ENCODE measurements around the gene ABHD15.

ABHD15 gene

GRCh38 chr17:29593591-29594518, 27.0 kb upstream of the ABHD15 start:
- DNase-seq, result peak; percentile 55

- DNase-seq, result peak; percentile 74
Observed at GRCh38 chr17:29592850-29593551, 26.2 kb upstream of the ABHD15 start, which contains the start of gene ANKRD13B. TSS of gene ANKRD13B (plus strand) at chr17:29593132. CDS start at chr17:29593622, 490 bp downstream.

- DNase-seq, result peak; percentile 93
Observed at GRCh38 chr17:29591737-29592608, 25.1 kb upstream of the ABHD15 start.

- DNase-seq, result peak; percentile 70
Observed at GRCh38 chr17:29591146-29591736, 24.4 kb upstream of the ABHD15 start.

GRCh38 chr17:29590411-29591145, 23.7 kb upstream of the ABHD15 start:
- peak; percentile 54 for DNase-seq

DNA sequence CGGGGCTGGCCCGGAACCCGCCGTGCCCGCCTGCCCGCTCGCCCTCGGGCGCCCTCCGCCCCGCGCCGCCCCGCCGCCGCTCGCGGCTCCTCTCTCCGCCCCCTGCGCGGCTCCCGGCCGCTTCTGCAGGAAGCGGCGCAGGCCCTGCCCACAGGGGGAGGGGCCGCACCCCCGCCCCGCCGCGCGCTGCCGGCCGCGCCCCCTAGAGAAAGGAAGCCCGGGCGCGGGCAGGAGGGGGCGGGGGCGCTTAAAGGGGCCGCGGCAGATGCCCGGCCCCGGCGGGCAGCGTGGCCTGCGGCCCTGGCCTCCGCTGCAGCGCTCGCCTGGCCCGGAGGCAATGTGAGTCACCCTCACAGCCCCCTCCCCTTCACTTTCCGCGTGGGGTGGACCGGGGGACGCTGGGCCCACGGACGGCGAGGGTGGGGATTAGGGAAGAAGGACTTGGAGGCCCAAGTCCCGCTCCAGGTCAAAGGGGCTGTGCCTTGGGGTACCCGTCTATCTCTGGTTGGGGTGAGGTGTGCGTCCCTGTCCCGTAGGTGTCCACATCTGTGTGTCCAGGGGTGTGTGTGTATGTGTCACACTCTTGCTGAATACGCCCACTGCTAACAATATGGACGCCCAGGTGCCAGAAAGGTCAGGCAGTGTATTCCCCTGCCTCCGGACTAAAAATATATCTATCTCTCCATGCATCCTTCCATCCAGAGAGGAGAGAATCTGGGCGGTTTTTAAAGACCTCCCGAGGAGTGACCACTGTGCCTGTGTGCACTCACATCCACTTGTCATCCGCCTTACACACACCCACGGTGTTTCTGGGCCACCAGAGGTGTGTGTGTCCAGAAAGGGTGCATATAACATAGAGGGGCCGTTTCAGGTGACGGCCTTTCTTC, 22.9 kb upstream of the ABHD15 start, which contains the start of gene GIT1:
GIT1 (minus strand) TSS at position 125 of the 887 bp plus-strand sequence. CDS start 270 bp downstream, outside the sequence.
- DNase-seq, result peak; percentile 84

- DNase-seq, result peak; percentile 69
Observed at GRCh38 chr17:29588562-29589411, 21.9 kb upstream of the ABHD15 start.

- DNase-seq, result no peak
Observed at GRCh38 chr17:29588017-29588561, 21.3 kb upstream of the ABHD15 start.

GRCh38 chr17:29587591-29587990, 20.8 kb upstream of the ABHD15 start:
- DNase-seq, result no peak

- DNase-seq, result no peak
Observed at GRCh38 chr17:29586676-29587469, 20.0 kb upstream of the ABHD15 start.

GRCh38 chr17:29585080-29585751, 18.4 kb upstream of the ABHD15 start:
- peak; percentile 47 for DNase-seq

GRCh38 chr17:29584452-29585079, 17.7 kb upstream of the ABHD15 start:
- DNase-seq, result no peak

- no peak for DNase-seq
Observed at GRCh38 chr17:29583324-29584248, 16.7 kb upstream of the ABHD15 start.

- DNase-seq, result no peak
Observed at GRCh38 chr17:29582772-29583171, 15.9 kb upstream of the ABHD15 start.

GRCh38 chr17:29582254-29582765, 15.5 kb upstream of the ABHD15 start:
- no peak for DNase-seq
